Testis (tissue), 2 donors: ENCODE measurements around the gene PDE4B.

Experiments used
- POLR2A ChIP-seq: fragments of 450-650 bp; IDR thresholded peaks from one replicate; pipeline ENCODE4 v1.6.1; 2017; ENCODE audit warnings: antibody characterized with exemption, mild to moderate bottlenecking, moderate library complexity
- TF ChIP-seq, protein P1 (sequence below), 3 experiments: fragments of 450-650 bp in 2 of 3; fragments of 200-600 bp in 1 of 3; sonication (generic) in 1 of 3; IDR thresholded peaks; one replicate each; pipeline ENCODE4 v1.5.1; 2016 to 2019; ENCODE audit warnings: antibody characterized with exemption in 3 of 3, mild to moderate bottlenecking in 2 of 3, moderate library complexity in 1 of 3

DNA sequence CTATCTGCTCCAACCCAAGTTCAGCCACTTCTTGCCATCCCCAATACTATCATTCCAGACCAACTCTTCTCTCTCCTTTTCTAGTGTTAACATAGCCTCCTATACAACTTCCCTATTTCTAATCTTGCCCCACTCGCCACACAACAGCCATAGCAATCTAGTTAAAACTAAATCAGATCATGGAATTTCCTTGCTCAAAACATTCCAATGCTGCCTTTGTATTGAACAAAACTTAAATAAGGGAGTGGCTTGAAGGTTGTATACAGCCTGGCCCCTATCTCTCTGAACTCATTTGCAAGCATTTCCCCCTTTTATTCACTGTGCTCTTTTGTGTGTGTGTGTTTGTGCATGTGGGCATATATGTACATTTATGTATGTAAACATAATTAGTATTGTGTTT is 623.2 kb downstream of the PDE4B start:
- TF ChIP-seq, protein P1, sequence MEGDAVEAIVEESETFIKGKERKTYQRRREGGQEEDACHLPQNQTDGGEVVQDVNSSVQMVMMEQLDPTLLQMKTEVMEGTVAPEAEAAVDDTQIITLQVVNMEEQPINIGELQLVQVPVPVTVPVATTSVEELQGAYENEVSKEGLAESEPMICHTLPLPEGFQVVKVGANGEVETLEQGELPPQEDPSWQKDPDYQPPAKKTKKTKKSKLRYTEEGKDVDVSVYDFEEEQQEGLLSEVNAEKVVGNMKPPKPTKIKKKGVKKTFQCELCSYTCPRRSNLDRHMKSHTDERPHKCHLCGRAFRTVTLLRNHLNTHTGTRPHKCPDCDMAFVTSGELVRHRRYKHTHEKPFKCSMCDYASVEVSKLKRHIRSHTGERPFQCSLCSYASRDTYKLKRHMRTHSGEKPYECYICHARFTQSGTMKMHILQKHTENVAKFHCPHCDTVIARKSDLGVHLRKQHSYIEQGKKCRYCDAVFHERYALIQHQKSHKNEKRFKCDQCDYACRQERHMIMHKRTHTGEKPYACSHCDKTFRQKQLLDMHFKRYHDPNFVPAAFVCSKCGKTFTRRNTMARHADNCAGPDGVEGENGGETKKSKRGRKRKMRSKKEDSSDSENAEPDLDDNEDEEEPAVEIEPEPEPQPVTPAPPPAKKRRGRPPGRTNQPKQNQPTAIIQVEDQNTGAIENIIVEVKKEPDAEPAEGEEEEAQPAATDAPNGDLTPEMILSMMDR (IDR thresholded peaks at IDR 0.05): no peak
- no peak for TF ChIP-seq POLR2A
